HG02973 (cell line): ENCODE data around the gene RAB17.
A peak's percentile ranks its signal among the peaks of the same experiment; 100 is the strongest.

Experiments
- ATAC-seq: cut with Tn5 transposase; IDR thresholded peaks from one replicate; pipeline ENCODE4 v1.9.1; 2021; ENCODE audit warnings: moderate library complexity; ENCODE audit not compliant: unreplicated experiment

RAB17 gene

DNA sequence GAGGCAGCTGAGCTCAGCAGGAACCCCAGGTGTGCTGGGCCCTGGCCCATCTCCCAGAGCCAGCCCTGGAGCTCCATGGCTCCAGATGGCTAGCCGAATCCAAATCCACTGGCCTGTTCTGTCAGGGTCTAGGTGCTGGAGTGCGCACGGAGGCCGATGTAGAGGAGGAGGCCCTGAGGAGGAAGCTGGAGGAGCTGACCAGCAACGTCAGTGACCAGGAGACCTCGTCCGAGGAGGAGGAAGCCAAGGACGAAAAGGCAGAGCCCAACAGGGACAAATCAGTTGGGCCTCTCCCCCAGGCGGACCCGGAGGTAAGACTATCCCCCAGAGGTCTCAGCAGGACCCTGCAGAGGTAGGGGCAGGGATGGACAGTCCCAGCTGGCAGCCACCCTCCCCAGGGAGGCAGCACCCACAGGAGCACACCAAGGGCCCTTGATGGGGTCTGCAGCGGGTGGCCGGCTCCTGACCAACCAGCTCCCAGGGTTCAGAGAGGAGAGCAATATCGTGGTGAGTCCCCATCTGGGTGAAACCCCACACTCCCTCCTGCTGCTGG, 50.2 kb downstream of the RAB17 start:
- ATAC-seq, result no peak

GRCh38 chr2:237539681-237540080, 50.9 kb downstream of the RAB17 start:
- no peak for ATAC-seq

- ATAC-seq, result no peak
Observed at GRCh38 chr2:237538901-237539300, 51.6 kb downstream of the RAB17 start.

- no peak for ATAC-seq
Observed at GRCh38 chr2:237538001-237538720, 52.4 kb downstream of the RAB17 start.

DNA sequence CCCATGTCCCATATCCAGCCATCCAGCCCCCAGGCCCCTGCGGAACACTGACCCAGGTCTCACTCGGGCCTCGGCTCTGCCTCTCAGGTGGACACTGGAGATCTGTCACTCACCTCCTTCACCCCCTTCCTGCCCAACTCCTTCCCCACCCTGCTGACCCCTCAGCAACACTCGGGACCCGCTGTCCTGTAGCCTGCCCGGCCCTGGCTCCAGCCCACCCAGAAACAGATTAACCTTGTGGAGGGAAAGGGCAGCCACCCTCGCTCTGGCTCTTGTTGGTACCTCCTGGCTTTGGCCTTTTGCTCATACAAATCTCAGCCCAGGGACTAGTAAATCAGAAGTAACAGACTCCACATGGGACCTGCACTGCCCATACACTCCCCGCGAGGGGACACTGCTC, 53.9 kb downstream of the RAB17 start:
- no peak for ATAC-seq

DNA sequence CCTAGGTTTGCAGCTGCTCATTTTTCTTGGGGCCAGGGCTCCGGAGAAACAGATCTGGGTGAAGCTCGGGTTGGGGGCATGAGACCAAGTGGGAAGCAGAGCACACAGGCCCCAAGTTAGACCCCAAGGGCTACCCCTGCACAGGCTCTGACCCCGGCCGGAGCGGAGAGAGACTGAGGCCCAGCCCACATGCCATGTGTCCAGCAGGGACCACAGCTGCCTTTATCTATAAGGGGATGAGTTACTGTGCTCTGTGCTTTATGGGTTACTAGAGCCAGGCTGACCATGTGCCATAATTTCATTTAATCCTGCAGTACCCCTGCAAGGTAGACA, 54.5 kb downstream of the RAB17 start:
- no peak for ATAC-seq

- ATAC-seq, result no peak
Observed at GRCh38 chr2:237535385-237536082, 55.0 kb downstream of the RAB17 start.

DNA sequence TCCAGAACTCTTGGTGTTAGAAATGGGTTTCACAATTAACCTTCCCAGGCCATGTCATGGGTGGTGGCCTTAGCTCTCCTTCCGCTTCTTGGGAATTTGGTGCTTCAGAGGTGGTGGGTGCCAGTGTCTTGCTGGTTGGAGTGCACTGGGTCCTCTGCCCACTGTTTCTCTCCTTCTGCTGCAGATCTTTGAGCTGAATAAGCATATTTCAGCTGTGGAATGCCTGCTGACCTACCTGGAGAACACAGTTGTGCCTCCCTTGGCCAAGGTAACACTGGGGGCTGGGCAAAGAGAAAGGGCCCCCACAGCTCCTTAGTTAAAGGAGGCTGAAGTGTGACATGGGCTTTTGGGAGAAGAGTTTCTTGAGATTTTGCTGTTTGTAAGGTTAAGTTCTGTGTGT, 56.2 kb downstream of the RAB17 start:
- ATAC-seq, result no peak

- no peak for ATAC-seq
Observed at GRCh38 chr2:237533668-237534161, 56.8 kb downstream of the RAB17 start.

- ATAC-seq, result no peak
Observed at GRCh38 chr2:237532160-237532559, 58.4 kb downstream of the RAB17 start.

- ATAC-seq, result no peak
Observed at GRCh38 chr2:237530472-237531433, 59.8 kb downstream of the RAB17 start.

DNA sequence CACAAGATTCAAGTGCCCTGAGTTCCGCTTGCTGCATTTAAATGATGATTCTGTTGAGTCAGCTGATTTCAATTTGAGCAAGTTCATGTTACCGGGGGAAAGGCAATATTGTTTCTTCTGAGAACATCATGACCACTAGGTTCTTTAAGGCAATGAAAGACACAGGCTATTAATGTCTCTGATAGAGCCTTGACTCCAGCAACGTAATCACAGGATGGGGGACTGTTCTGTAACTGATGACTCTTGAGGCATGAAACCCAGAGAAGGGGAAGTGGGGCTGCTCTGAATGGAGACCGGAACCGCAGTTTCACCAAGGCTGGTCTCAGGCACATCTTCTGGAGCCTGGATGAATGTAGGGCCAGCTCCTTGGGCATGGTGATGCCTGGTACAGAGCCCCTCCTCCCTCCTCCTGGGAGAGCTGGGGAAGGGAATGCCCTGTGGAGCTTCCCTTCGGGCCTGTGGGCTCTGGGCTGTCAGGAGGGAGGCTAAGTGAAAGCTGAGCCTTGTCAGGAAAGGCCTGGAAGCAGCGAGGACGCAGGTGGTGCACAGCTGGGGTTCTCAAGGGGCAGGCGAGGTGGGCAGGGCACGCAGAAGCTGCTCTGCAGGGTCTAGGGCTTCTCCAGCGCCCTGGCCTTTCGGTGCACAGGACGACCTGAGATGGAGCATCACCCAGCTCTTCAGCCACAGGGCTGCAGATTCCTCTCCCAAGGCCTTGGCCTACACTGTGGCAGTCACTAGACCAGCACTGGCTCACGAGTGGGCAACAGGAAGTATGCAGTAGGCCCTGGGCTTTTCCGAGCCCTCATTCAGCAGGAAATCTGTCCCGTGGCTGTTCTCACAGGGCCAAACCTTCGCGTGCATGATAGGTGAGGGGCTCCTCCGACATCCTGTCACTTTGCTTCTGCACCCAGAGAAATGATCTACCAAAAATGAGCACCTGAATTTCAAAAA, 60.8 kb downstream of the RAB17 start:
- ATAC-seq, result peak; percentile 89

DNA sequence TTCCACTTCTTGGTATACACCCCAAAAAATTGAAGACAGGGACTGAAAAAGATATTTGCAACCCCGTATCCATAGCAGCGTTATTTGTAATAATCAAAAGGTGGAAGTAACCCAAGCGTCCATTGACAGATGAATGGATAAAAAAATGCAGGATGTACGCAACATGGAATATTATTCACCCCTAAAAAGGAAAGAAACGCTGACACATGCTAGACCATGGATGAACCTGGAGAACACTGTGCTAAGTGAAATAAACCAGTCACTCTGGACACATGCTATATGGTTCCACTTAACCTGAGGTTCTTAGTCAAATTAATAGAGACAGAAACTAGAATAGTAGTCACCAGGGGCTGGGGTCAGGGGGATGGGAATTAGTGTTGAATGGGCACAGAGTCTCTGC, 62.8 kb downstream of the RAB17 start:
- ATAC-seq, result no peak

DNA sequence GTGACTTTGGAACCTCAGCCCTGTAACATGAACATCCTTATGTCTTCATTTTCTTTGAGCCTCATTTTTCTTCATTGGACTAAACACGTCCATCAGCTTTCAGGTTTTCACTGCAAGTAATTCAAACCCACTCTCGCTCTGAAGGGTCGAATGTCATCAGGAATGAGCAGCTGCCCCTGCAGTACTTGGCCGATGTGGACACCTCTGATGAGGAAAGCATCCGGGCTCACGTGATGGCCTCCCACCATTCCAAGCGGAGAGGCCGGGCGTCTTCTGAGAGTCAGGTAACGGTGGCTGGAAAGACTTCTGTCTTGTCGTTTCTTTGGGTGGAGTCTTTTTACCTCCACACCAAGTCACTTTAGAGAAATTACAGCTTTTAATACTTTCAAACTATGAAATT, 63.3 kb downstream of the RAB17 start:
- ATAC-seq, result no peak

DNA sequence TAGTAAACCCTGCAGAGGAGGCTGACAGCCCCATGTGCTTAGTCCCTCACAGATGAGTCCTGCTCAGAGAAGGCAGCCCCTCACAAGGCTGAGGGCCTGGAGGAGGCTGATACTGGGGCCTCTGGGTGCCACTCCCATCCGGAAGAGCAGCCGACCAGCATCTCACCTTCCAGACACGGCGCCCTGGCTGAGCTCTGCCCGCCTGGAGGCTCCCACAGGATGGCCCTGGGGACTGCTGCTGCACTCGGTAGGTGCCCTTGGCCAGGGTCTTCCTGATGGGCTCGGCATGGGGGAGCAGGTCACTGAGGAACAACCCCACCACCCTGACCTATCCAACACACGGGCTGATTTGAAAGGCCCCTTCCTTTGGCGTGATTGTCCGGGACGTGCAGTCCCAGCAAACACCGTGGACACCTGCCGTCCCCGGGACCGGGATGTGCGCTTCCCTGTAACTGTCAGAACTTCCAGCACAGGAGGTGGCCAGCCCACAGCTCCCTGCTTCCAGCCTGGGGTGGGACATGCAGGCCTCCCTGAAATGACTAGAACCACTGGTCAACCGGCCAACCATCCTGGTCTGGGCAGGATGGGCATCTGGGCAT, 64.9 kb downstream of the RAB17 start:
- no peak for ATAC-seq

- no peak for ATAC-seq
Observed at GRCh38 chr2:237524631-237525030, 65.9 kb downstream of the RAB17 start.
